Measurements from ENCODE around the gene MFGE8. TPM values are rescaled to one million over a fixed set of nuclear protein-coding genes. Genes with fewer than 3 reads are reported as not detected.
A peak's percentile ranks its signal among the peaks of the same experiment; 100 is the strongest.

Gene MFGE8
- total and polyA plus RNA-seq, 10 donors, result 21.8 to 105 (median 66.0) TPM

- H3K4me1 ChIP-seq, result peaks cover 12 to 45% (median 33%) of the 10 kb centered on the region in 6 donors
- peak in 9 of 11 experiments; percentile 31 to 72 (median 53) for TF ChIP-seq CTCF (IDR thresholded peaks at IDR 0.05 in 8 of 11, conservative IDR thresholded peaks at IDR 0.05 in 3 of 11)
- peak in 2 of 3 donors; percentile 36 to 57 for TF ChIP-seq POLR2AphosphoS5 (IDR thresholded peaks at IDR 0.05)
- TF ChIP-seq POLR2A (IDR thresholded peaks at IDR 0.05), result no peak
- 42 to 48% (median 46%) methylated on average over 10 to 12 of the region's 12 CpGs for WGBS, 5 donors
- H3K27me3 ChIP-seq (replicated peaks in 1 of 7), result peaks cover 0 to 26% (median 16%) of the 10 kb centered on the region in 7 donors
- intact Hi-C loops (cut with DNase I; ENCODE audit: low total_unique reads), result loop anchor here (5.0 kb wide), 1 partner anchor 275 kb away; the partner anchor contains the start of gene AEN
- H3K4me3 ChIP-seq, result no peak overlapping the region
- H3K27ac ChIP-seq, result peak overlapping the region in 2 of 8 donors; percentile 21 to 28
- peaks cover 0 to 30% (median 0%) of the 10 kb centered on the region in 6 donors for H3K36me3 ChIP-seq
- DNase-seq, result peak; percentile 94
- no peaks in the 10 kb centered on the region for H3K9me3 ChIP-seq
These were observed 15.6 kb downstream of the MFGE8 start for GRCh38 chr15:88897456-88898194.

- 31 to 46% (median 37%) methylated on average over 8 of the region's 8 CpGs for WGBS, 5 donors
- Histone ChIP-seq H3K4me3 (no peak overlapping the region), H3K9me3 (no peaks in the 10 kb centered on the region), H3K27me3 (replicated peaks in 1 of 7) (peaks cover 0 to 26% (median 16%) of the 10 kb centered on the region in 7 donors), H3K27ac (peak overlapping the region in 2 of 8 donors; percentile 3 to 21), H3K4me1 (peaks cover 12 to 45% (median 33%) of the 10 kb centered on the region in 6 donors), H3K36me3 (peaks cover 0 to 25% (median 0%) of the 10 kb centered on the region in 6 donors)
- no peak for DNase-seq
- intact Hi-C loops (cut with DNase I; ENCODE audit: low total_unique reads), result loop anchor here (5.0 kb wide), 1 partner anchor 275 kb away; the partner anchor contains the start of gene AEN
- TF ChIP-seq POLR2AphosphoS5 (IDR thresholded peaks at IDR 0.05), result no peak
- TF ChIP-seq POLR2A (IDR thresholded peaks at IDR 0.05), result no peak
- no peak for TF ChIP-seq CTCF (IDR thresholded peaks at IDR 0.05 in 8 of 11, conservative IDR thresholded peaks at IDR 0.05 in 3 of 11)
These were observed 16.1 kb downstream of the MFGE8 start for GRCh38 chr15:88897142-88897455.

GRCh38 chr15:88896333-88897033 is 16.7 kb downstream of the MFGE8 start:
- DNase-seq, result no peak
- WGBS, 5 donors, result 64 to 87% (median 81%) methylated on average over 8 of the region's 8 CpGs
- Histone ChIP-seq H3K36me3 (peaks cover 0 to 23% (median 0%) of the 10 kb centered on the region in 6 donors), H3K4me3 (no peak overlapping the region), H3K27me3 (replicated peaks in 1 of 7) (peaks cover 0 to 26% (median 16%) of the 10 kb centered on the region in 7 donors), H3K4me1 (peaks cover 12 to 45% (median 33%) of the 10 kb centered on the region in 6 donors), H3K27ac (peak overlapping the region in 1 of 8 donors; percentile 21), H3K9me3 (no peaks in the 10 kb centered on the region)
- no peak for TF ChIP-seq POLR2AphosphoS5 (IDR thresholded peaks at IDR 0.05)
- TF ChIP-seq POLR2A (IDR thresholded peaks at IDR 0.05), result no peak
- no peak for TF ChIP-seq CTCF (IDR thresholded peaks at IDR 0.05 in 8 of 11, conservative IDR thresholded peaks at IDR 0.05 in 3 of 11)
- intact Hi-C loops (cut with DNase I; ENCODE audit: low total_unique reads), result loop anchor here (5.0 kb wide), 1 partner anchor 274 kb away; the partner anchor contains the start of gene AEN
